CD4-positive, alpha-beta T cell treated with Interleukin-15 for 4 hours (primary cell): ENCODE data around the gene DHX15.
"Not testable (repeated sequence)": the region's sequence is repeated elsewhere in the genome, so short reads cannot be mapped to it uniquely, and the experiment has no call there.

Source experiments
- DNase-seq: peaks from one replicate; pipeline ENCODE4 v3.0.0-alpha.2; 2020; ENCODE audit warnings: low spot score

The DHX15 gene

DNA sequence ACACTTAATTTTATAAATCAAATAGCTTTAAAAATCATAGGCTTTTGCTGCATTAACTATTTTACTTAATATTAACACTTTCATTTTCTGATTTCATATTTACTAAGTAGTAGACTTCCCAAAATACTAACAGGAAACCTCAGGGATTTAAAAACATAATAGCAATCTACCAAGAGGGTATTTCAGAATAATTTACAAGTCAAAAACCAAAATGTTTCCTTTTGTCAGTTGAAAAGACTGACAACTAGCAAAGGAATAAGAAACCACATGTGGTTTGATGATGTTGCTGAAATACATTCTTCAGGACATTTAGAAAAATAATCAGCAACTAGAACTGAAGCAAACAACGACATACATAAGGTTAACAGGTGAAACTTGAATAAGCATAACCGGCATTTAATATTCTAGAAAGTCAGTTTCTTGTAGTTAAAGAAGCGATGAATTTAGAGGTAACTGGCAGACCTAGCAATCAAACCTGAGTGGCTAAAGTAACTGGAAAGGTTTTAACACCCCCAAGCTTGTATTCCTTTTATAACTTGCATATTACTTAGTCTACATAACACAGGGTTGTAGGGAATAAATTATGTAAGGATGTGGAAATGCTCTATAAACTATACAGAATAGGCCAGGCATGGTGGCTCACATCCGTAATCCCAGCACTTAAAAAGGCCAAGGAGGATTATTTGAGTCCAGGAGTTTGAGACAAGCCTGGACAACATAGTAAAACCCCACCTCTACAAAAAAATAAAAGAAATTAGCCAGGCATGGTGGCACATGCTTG lies 40.0 kb downstream of the DHX15 start:
- no peak for DNase-seq

DNA sequence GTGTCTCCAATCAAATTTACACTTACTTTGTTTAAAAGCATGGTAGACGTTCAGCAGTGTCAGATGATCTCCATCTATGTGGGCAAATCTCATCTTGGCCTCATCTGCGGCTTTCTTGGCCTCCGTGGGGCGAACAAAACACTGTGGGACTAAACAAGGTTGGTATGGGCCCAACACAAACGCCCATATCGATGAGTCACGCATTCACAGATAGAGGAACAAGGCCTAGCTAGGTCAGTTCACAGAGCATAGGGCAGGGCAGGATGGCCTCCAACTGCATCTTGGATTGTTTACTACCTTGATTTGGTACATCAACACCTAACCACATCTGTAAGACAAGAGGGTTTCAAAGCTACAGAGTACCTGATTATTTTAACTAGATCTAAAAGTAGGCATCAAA lies 47.3 kb downstream of the DHX15 start:
- DNase-seq = no peak

- DNase-seq = no peak
These were observed 49.0 kb downstream of the DHX15 start for GRCh38 chr4:24535399-24535798.

GRCh38 chr4:24533364-24533763 lies 51.0 kb downstream of the DHX15 start:
- DNase-seq = no peak

DNA sequence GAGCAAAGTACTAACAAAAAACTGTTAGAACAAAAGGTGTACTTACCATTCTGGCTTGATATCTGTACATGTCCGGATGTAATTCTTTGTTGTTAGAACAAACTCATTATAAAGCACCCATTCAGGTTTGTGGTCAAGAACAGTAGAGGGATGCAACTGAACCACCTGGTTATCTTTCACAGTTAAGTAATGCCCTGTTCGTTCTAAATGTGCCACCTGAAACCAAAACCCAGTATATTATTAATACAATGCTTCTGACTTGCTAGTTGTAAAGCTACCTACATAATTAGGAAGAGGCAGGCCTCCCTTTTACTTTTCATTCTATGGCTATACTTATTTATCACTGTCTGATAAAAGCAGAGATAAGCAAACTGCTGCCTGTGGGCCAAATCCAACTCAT lies 54.8 kb downstream of the DHX15 start:
- no peak for DNase-seq

- no peak for DNase-seq
These were observed 57.0 kb downstream of the DHX15 start for GRCh38 chr4:24527371-24527770.

DNA sequence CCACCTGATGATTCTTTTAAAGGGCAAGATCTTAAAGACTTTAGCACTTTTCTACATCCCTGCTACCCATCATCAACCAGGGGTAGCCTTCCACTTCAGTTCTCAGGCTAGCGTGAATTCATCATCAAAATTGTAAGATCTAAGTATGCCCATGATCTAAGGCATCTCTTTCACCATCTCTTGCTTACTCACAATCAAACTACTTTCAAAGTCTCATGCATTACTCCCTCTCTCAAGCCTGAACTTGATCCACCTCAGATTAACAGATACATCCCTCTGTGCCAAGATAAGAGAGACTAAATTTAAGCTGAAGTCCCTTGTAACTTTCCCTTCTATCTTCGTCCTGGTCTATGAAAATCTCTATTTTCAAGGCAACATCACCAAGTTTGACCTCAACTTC lies 62.8 kb downstream of the DHX15 start:
- DNase-seq = no peak

DNA sequence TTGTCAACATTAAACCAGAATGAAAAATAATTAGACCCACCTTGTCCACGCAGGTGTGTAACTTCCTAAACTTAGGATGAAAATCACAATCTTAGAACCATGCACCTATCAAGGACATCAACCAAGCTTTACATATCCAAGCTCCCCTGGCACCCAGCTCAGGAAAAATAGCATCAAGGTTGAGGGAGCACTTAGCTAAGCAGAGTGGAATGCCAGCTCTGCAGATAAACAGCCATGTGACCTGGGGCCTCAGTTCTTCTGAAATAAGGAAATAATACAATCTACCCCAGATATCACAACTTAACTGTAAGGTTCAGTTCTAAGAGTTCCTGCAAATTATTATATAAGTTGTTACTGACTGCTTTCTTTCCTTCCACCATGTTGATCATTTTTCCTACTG lies 64.7 kb downstream of the DHX15 start:
- DNase-seq = no peak

DNA sequence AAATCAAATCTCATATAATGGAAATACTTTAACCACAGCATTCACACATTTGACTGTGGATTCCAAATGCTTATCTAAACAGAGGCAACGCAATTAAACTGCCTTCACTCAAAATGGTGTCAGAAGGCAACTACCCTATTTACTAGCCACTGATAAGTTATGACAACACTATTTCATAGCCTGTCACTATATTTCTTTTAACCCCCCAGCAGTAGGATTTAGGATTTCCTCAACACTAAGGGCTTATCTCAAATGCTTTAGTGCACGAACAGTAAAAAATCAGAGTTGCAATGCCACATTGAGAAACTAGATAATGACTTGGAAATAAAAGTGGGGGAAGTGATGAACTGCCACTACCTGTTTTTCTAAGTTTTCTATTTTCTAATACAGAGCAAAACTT lies 66.7 kb downstream of the DHX15 start:
- no peak for DNase-seq

- DNase-seq = no peak
These were observed 67.4 kb downstream of the DHX15 start for GRCh38 chr4:24516926-24517325.

DNA sequence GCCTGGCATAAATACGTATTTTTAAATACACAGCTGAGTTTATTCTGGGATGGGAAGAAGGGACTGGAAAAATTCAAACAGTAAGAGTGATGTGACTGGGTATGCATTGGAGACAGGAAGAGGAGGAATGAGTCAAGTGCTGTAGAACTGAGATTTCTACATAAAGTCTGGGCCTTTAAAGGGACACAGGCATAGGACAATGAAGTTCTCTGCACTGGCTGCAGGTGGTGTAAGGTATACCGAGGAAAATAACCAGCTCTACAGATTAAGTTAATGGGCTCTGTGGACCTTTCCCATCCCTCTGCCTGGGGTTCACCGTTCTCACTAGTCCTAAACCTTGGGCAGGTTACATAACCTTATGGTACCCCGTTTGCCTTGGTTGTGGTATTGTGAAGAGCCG lies 68.7 kb downstream of the DHX15 start:
- no peak for DNase-seq

DNA sequence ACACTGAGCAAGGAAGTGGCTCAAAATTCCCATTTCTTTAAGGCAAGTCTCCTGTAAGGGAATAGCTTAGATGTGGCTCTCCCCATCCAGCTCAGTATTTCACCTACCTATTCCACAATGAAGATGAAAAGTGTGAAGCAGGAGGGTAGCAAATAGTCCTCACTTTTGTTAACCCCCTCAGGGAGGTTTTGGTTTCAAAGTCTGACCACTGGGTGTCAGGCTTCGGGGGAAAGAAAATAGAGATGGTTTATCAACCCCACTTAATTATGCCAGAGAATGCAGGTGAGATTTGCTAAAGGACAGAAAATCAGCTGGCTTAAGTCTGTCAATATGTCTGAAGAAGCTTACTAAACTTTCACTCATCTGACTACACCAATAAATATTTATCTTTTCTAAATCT lies 69.5 kb downstream of the DHX15 start:
- no peak for DNase-seq

DNA sequence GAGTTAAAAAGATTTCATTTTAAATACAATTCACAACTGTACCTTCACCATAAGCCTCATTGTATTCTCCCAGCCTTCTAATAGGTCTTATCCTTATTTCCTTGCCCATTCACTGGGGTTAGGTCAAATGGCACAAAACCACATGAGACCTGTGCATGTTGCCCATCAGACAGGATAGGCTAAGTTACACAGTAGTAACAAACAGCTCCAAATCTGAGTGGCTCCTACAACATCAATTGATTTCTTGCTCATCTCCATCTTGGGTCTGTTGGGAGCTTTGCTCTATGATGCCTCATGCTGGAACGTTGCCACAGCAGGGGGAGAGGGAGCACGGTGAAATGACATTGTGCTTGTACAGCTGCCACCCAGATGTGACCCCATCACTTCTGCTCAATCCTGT lies 70.6 kb downstream of the DHX15 start:
- DNase-seq = no peak

- no peak for DNase-seq
These were observed 72.8 kb downstream of the DHX15 start for GRCh38 chr4:24511371-24512063.

DNA sequence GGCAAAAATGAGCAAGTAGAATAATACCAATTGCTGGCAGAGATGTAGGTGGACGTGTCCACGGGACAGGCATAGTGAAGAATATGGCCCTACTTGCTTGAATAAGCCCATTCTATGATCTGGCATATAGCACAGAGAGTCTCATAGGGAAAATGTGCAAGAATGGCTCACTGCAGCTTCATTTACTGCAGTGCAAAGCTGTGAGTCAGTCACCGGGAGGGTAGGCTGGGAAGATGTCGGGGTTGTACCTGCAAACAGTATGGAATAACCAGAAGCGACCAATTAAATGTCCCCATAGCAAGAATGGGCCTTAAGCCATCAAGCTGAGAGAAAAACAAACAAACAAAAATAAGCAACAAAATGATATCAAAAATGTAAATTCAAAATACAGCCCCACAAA lies 74.3 kb downstream of the DHX15 start:
- DNase-seq = no peak

GRCh38 chr4:24508541-24508940 lies 75.8 kb downstream of the DHX15 start:
- DNase-seq = no peak

GRCh38 chr4:24507439-24507838 lies 76.9 kb downstream of the DHX15 start:
- DNase-seq = no peak

DNA sequence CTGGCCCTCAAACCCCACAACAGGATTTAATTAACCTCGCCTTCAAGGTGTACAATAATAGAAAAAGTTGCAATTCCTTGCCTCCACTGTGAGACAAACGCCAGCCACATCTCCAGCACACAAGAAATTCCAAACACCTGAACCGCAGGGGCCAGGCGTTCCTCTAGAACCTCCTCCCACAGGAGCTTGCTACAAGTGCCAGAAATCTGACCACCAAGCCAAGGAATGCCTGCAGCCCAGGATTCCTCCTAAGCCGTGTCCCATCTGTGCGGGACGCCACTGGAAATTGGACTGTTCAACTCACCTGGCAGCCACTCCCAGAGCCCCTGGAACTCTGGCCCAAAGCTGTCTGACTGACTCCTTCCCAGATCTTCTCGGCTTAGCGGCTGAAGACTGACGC lies 81.3 kb downstream of the DHX15 start:
- not testable (repeated sequence) for DNase-seq

DNA sequence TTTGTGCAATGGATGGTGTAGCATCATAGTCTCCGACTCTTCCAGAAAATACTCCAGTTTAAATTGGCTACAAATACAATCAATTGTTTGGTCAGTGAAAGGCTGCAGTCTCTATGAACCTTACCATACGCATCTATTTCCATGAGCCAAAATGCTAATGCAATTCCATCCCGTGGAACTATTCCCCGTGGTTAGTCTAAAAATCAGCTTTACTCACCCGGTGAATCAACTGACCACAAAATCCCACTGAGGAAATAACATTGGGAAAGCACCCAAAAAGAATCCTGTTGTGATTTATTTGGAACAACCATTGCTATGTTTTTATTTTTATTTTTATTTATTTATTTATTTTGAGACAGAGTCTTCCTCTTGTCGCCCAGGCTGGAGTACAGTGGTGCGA lies 87.1 kb downstream of the DHX15 start:
- DNase-seq = no peak

- DNase-seq = no peak
These were observed 87.8 kb downstream of the DHX15 start for GRCh38 chr4:24496597-24496996.

DNA sequence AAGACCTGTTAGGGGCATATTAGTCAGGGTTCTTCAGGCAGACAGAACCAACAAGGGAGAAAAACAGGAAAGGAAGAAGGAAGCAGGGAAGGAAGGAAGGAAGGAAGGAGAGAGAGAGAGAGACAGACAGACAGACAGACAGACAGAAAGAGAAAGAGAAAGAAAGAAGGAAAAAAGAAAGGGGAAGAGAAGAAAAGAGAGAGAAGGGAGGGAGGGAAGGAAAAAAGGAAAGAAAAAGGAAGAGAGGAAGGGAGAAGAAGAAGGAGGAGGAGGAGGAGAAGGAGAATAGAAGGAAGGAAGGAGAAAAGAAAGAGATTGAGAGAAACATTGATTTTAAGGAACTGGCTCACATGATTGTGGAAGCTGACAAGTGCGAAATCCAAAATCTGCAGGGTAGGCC lies 89.0 kb downstream of the DHX15 start:
- no peak for DNase-seq

- no peak for DNase-seq
These were observed 94.5 kb downstream of the DHX15 start for GRCh38 chr4:24489870-24490269.

GRCh38 chr4:24488399-24489164 lies 95.8 kb downstream of the DHX15 start:
- peak; percentile 49 for DNase-seq
